Measurements from ENCODE around the gene SURF4. TPM values are rescaled to one million over a fixed set of nuclear protein-coding genes. Genes with fewer than 3 reads are reported as not detected.

The SURF4 gene
- total and polyA plus RNA-seq, 2 donors (not counting 1 experiment from before 2014, with no cell fraction given) = 34.7 to 43.8 TPM

DNA sequence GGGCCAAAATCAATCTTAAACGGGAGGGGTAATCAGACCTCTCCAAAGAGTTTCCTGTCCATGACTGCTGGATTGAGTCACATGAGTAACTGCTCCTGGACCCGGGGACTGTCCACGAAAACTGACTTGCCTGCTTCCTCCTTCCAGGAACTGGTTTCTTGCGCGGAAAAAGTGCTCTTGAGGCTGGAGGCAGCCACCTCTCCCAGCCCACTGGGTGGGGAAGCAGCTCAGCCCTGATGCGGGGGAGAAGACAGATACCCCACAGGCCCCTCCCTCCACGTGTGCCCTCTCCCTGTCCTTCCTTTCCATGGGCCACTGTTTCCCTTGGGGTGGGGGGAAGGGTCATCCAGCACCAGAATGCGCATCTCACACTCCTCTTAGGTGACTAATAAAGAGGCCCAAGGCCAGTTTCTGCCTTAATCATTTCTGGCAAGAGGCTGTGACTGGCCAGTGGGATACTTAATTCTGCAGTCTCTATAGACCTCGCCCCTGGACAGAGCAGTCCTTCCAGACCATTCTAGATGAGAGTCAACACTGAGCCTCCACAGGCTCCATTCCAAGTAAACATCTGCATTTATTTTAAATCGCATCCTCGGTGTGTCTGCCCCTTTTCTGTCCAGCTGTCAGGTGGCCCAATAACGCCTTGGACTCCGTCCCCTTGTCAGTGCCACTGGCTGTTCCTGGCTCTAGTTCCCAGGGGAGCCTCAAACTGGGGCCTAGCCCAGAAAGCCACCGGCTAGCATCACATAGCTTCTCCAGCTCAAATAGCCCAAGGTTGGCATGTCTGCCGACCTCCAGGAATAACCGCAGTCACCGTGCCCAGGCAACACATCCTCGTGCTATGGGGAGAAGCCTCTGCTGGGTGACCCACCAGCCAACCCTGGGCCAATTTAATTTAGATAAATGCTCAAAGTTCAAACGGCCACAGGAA lies 29.9 kb upstream of the SURF4 start:
- no peaks in the 10 kb centered on the region for H3K9me3 Mint-ChIP-seq (ENCODE audit: insufficient read depth)
- peaks cover 0 to 58% of the 10 kb centered on the region in 2 experiments for H3K36me3 ChIP-seq (replicated peaks in 1 of 2; ENCODE audit: control extremely low read depth in 1 of 2, control insufficient read depth in 1 of 2, extremely low read depth in 1 of 2, insufficient read depth in 2 of 2, low read length in 1 of 2)
- H3K4me1 ChIP-seq (ENCODE audit: control insufficient read depth in 2 of 2, insufficient read depth in 2 of 2, low read length in 2 of 2) = peaks cover 0 to 2% of the 10 kb centered on the region in 2 donors
- no peak overlapping the region for H3K9ac ChIP-seq (ENCODE audit: low read length)
- no peak for ATAC-seq (ENCODE audit: low read depth)
- H3K27me3 ChIP-seq (replicated peaks in 1 of 4; ENCODE audit: control extremely low read depth in 1 of 4, control insufficient read depth in 3 of 4, insufficient read depth in 4 of 4, low read length in 3 of 4) = no peaks in the 10 kb centered on the region
- peaks cover 2% of the 10 kb centered on the region for H3K4me1 Mint-ChIP-seq
- no peak overlapping the region for H3K4me3 Mint-ChIP-seq
- no peak overlapping the region for H3K4me2 ChIP-seq (replicated peaks; ENCODE audit: low read depth, low read length, poor library complexity, severe bottlenecking)
- no peak overlapping the region for H2AFZ ChIP-seq (ENCODE audit: insufficient read depth, low read depth, low read length, poor library complexity, severe bottlenecking)
- H3K4me3 ChIP-seq (ENCODE audit: control extremely low read depth in 1 of 5, extremely low read depth in 1 of 5, insufficient read depth in 1 of 5, low read depth in 2 of 5, low read length in 4 of 5) = no peak overlapping the region
- CTCF ChIA-PET = interaction anchor here (0.6 to 4.8 kb wide), 6 partner anchors 12 to 219 kb away, joined by 3 to 34 read pairs (median 4); partner anchors contain the start of genes CACFD1 and REXO4
- no peaks in the 10 kb centered on the region for H3K27me3 Mint-ChIP-seq
- H3K27ac Mint-ChIP-seq = no peak overlapping the region
- H3K27ac ChIP-seq (ENCODE audit: low read length in 2 of 2) = no peak overlapping the region
- H3K9me3 ChIP-seq (ENCODE audit: control extremely low read depth in 1 of 3, control insufficient read depth in 2 of 3, insufficient read depth in 1 of 3, low read length in 2 of 3) = no peaks in the 10 kb centered on the region
- H3K79me2 ChIP-seq (ENCODE audit: control insufficient read depth, insufficient read depth, low read length) = peaks cover 5% of the 10 kb centered on the region
- TF ChIP-seq CTCF (IDR thresholded peaks at IDR 0.05) (no peak), EZH2 (IDR thresholded peaks at IDR 0.05; ENCODE audit: borderline replicate concordance, insufficient read depth, low read depth, low read length, poor library complexity, severe bottlenecking) (no peak)
- WGBS (ENCODE audit: insufficient coverage) = 91% methylated on average over 10 of the region's 19 CpGs
- DNase-seq = no peak
- intact Hi-C loops (cut with micrococcal nuclease) = loop anchor here (1.0 to 2.0 kb wide), 3 partner anchors 55 to 81 kb away; partner anchors contain the start of gene SLC2A6
- POLR2A ChIA-PET = no interaction called here
- H4K20me1 ChIP-seq (ENCODE audit: control insufficient read depth, insufficient read depth, low read length, poor library complexity, severe bottlenecking) = peaks cover 42% of the 10 kb centered on the region
